H1 (cell line): ENCODE results near the gene ST8SIA2. TPM values are rescaled to one million over a fixed set of nuclear protein-coding genes. Genes with fewer than 3 reads are reported as not detected.

Experiments used
- CTCF ChIA-PET: fragments of 300-600 bp; sonication (Branson Sonifier 250); formaldehyde crosslinking; loops from one replicate; lab custom pipeline; 2021; ENCODE audit not compliant: partially characterized antibody; lab: Charles Lee
- POLR2A ChIA-PET: fragments of 300-600 bp; sonication (Branson Sonifier 250); formaldehyde crosslinking; loops from one replicate; lab custom pipeline; 2021; ENCODE audit warnings: inconsistent platforms; ENCODE audit not compliant: partially characterized antibody; lab: Charles Lee
- DNase-seq, 2 experiments: peaks; one replicate each; pipeline versions ENCODE4 v3.0.0 to v3.0.0-alpha.2; 2010 to 2022; ENCODE audit warnings: low spot score in 2 of 2, low read depth in 1 of 2, mixed read lengths in 1 of 2
- FAIRE-seq: peaks from 2 replicates; lab custom pipeline; 2011; peaks lifted over from hg19 to GRCh38; lab: Jason Lieb, UNC
- H2AFZ ChIP-seq: 2 replicates; pipeline ENCODE4 v1.8.1; 2012; ENCODE audit warnings: low read length, inconsistent platforms
- H2AK5ac ChIP-seq: 2 replicates; pipeline ENCODE4 v1.6.1; 2013; ENCODE audit warnings: low read depth, low read length
- H2BK120ac ChIP-seq: replicated peaks from 2 replicates; pipeline ENCODE3; 2013; ENCODE audit warnings: low read depth, low read length, inconsistent platforms
- H2BK12ac ChIP-seq: 2 replicates; pipeline ENCODE4 v1.6.1; 2013; ENCODE audit warnings: low read depth, low read length
- H2BK15ac ChIP-seq: 2 replicates; pipeline ENCODE4 v1.6.1; 2013; ENCODE audit warnings: low read length
- H2BK20ac ChIP-seq: 2 replicates; pipeline ENCODE4 v1.6.1; 2013; ENCODE audit warnings: low read length
- H2BK5ac ChIP-seq: 2 replicates; pipeline ENCODE4 v1.6.1; 2013; ENCODE audit warnings: low read depth, low read length
- H3K14ac ChIP-seq: 2 replicates; pipeline ENCODE4 v1.6.1; 2013; ENCODE audit warnings: inconsistent platforms; ENCODE audit not compliant: insufficient read length
- H3K18ac ChIP-seq: 2 replicates; pipeline ENCODE4 v1.6.1; 2013; ENCODE audit warnings: low read length; ENCODE audit errors: extremely low read depth
- H3K23ac ChIP-seq: 2 replicates; pipeline ENCODE4 v1.6.1; 2013; ENCODE audit warnings: inconsistent platforms; ENCODE audit not compliant: insufficient read length
- H3K23me2 ChIP-seq: 2 replicates; pipeline ENCODE4 v1.6.1; 2013; ENCODE audit warnings: low read depth, low read length
- H3K27ac ChIP-seq: 2 replicates; pipeline ENCODE4 v1.6.1; 2011; ENCODE audit warnings: low read depth, low read length, inconsistent platforms
- H3K27me3 ChIP-seq, 4 experiments: replicated peaks in 1 of 4; 1 replicate in 1 of 4; 2 replicates in 3 of 4; pipeline versions ENCODE4 v1.6.1 to v1.8.1; 2011 to 2013; ENCODE audit warnings: low read length in 3 of 4, mild to moderate bottlenecking in 3 of 4, inconsistent platforms in 2 of 4, mixed read lengths in 2 of 4, moderate library complexity in 1 of 4; ENCODE audit not compliant: control insufficient read depth in 3 of 4, insufficient read depth in 3 of 4; ENCODE audit errors: extremely low read depth in 1 of 4
- H3K36me3 ChIP-seq, 4 experiments: 2 replicates each; pipeline versions ENCODE4 v1.6.1 to v1.8.1; 2011 to 2013; ENCODE audit warnings: mild to moderate bottlenecking in 4 of 4, low read length in 3 of 4, moderate library complexity in 2 of 4, control low read depth in 1 of 4, inconsistent platforms in 1 of 4; ENCODE audit not compliant: insufficient read depth in 4 of 4, control insufficient read depth in 2 of 4
- H3K4ac ChIP-seq: replicated peaks from 2 replicates; pipeline ENCODE3; 2013; ENCODE audit warnings: low read length, low read depth, mixed read lengths, inconsistent platforms; ENCODE audit not compliant: insufficient read length
- H3K4me1 ChIP-seq, 4 experiments: replicated peaks in 1 of 4; 1 replicate in 1 of 4; 2 replicates in 3 of 4; pipeline versions ENCODE4 v1.6.1 to v1.8.1; 2011 to 2013; ENCODE audit warnings: low read length in 3 of 4, inconsistent platforms in 2 of 4, mixed read lengths in 1 of 4; ENCODE audit not compliant: insufficient read depth in 4 of 4, control insufficient read depth in 3 of 4
- H3K4me2 ChIP-seq, 2 experiments: 2 replicates each; pipeline versions ENCODE4 v1.6.1 to v1.8.1; 2011 to 2013; ENCODE audit warnings: low read depth in 2 of 2, low read length in 2 of 2, control low read depth in 1 of 2, inconsistent platforms in 1 of 2, mild to moderate bottlenecking in 1 of 2; ENCODE audit not compliant: insufficient read depth in 1 of 2
- H3K4me3 ChIP-seq, 4 experiments: fragments of 200-600, 300-600 bp in 1 of 4; sonication (generic), shearing (Covaris generic), sonication (Bioruptor Twin) in 1 of 4; 2 replicates each; pipeline versions ENCODE4 v1.5.1 to v1.8.1; 2011 to 2016; ENCODE audit warnings: low read length in 4 of 4, low read depth in 3 of 4, control low read depth in 2 of 4, inconsistent platforms in 2 of 4, mild to moderate bottlenecking in 2 of 4, mixed read lengths in 1 of 4, moderate library complexity in 1 of 4; ENCODE audit not compliant: insufficient read depth in 2 of 4; ENCODE audit errors: extremely low read depth in 1 of 4
- H3K56ac ChIP-seq: replicated peaks from 2 replicates; pipeline ENCODE3; 2013; ENCODE audit warnings: low read depth, mild to moderate bottlenecking, mixed read lengths, low read length, inconsistent platforms; ENCODE audit not compliant: insufficient read length
- H3K79me1 ChIP-seq: 2 replicates; pipeline ENCODE4 v1.6.1; 2013; ENCODE audit warnings: low read depth, low read length, control low read depth
- H3K79me2 ChIP-seq, 2 experiments: 2 replicates each; pipeline versions ENCODE4 v1.6.1 to v1.8.1; 2012 to 2013; ENCODE audit warnings: low read length in 2 of 2, mild to moderate bottlenecking in 2 of 2, inconsistent platforms in 1 of 2; ENCODE audit not compliant: insufficient read depth in 2 of 2, control insufficient read depth in 1 of 2
- H3K9ac ChIP-seq, 4 experiments: replicated peaks in 1 of 4; 1 replicate in 1 of 4; 2 replicates in 3 of 4; pipeline versions ENCODE4 v1.6.1 to v1.8.1; 2011 to 2013; ENCODE audit warnings: low read depth in 3 of 4, low read length in 3 of 4, control low read depth in 2 of 4, mild to moderate bottlenecking in 2 of 4, moderate library complexity in 2 of 4, inconsistent platforms in 1 of 4; ENCODE audit errors: extremely low read depth in 1 of 4
- H3K9me3 ChIP-seq, 2 experiments: 2 replicates each; pipeline versions ENCODE4 v1.6.1 to v1.8.1; 2012 to 2013; ENCODE audit warnings: mild to moderate bottlenecking in 2 of 2, moderate library complexity in 2 of 2, control low read depth in 1 of 2, inconsistent platforms in 1 of 2, low read depth in 1 of 2, low read length in 1 of 2, mixed read lengths in 1 of 2; ENCODE audit not compliant: insufficient read depth in 2 of 2
- H4K20me1 ChIP-seq, 2 experiments: replicated peaks in 1 of 2; 2 replicates each; pipeline versions ENCODE3 to v1.8.1; 2011 to 2013; ENCODE audit warnings: inconsistent platforms in 2 of 2, low read length in 2 of 2, mild to moderate bottlenecking in 1 of 2; ENCODE audit not compliant: insufficient read depth in 2 of 2, control insufficient read depth in 1 of 2
- H4K5ac ChIP-seq: 2 replicates; pipeline ENCODE4 v1.6.1; 2013; ENCODE audit warnings: low read length, low read depth, mixed read lengths, inconsistent platforms; ENCODE audit not compliant: insufficient read length
- H4K8ac ChIP-seq: 2 replicates; pipeline ENCODE4 v1.8.0; 2013; ENCODE audit warnings: mild to moderate bottlenecking, moderate library complexity, low read length, inconsistent platforms; ENCODE audit not compliant: insufficient read depth; ENCODE audit errors: extremely low read depth
- H4K91ac ChIP-seq: replicated peaks from 2 replicates; pipeline ENCODE3; 2013; ENCODE audit warnings: low read length, mixed read lengths, inconsistent platforms; ENCODE audit not compliant: insufficient read length
- POLR2A ChIP-seq, 2 experiments: IDR thresholded peaks; 1 replicate in 1 of 2; 2 replicates in 1 of 2; pipeline ENCODE4 v1.6.1; 2011; ENCODE audit warnings: low read depth in 2 of 2, low read length in 2 of 2, mild to moderate bottlenecking in 2 of 2; ENCODE audit errors: control extremely low read depth in 1 of 2
- RNF2 ChIP-seq: fragments of 200-900, 300-1000 bp; sonication (generic); IDR thresholded peaks from 2 replicates; pipeline ENCODE4 v1.7.1; 2016; ENCODE audit warnings: borderline replicate concordance, low read depth, mild to moderate bottlenecking, antibody characterized with exemption, low read length; ENCODE audit not compliant: poor library complexity, severe bottlenecking; ENCODE audit errors: missing control alignments
- WGBS, 2 experiments: shearing (Covaris generic) in 1 of 2; methylation state at CpG; one replicate each; pipeline versions ENCODE4 v1.1.6 to v1.1.7; 2013 to 2015; ENCODE audit warnings: low lambda C conversion rate in 2 of 2, mixed read lengths in 2 of 2, inconsistent platforms in 1 of 2, low coverage in 1 of 2, missing lambda C conversion rate in 1 of 2; ENCODE audit not compliant: insufficient replicate concordance in 2 of 2, insufficient coverage in 1 of 2, insufficient read length in 1 of 2; ENCODE audit errors: extremely low coverage in 1 of 2, missing lambda C conversion rate in 1 of 2; 5-methylcytosine and 5-hydroxymethylcytosine counted together
- polyA plus RNA-seq, 7 experiments: library from polyadenylated mRNA; depleted of rRNA in 3 of 7; stranded (reverse) in 5 of 7; unstranded in 2 of 7; fragments of >200 nt in 5 of 7; fragments of 200-250 nt in 2 of 7; gene quantifications; 1 replicate in 5 of 7; 2 replicates in 1 of 7; 4 replicates in 1 of 7; pipeline versions ENCODE4 v1.2.1 to v1.2.3, GENCODE V29; 2011 to 2013; ENCODE audit warnings: missing spikeins in 2 of 7, mixed read lengths in 2 of 7
- total RNA-seq: library from RNA; stranded (reverse); fragmentation: NEBNext Ultra II Directional; extraction: Animal tissue kit (Norgen Biotek cat#: 25700); gene quantifications from 2 replicates; pipeline ENCODE4 v1.2.1, GENCODE V29; 2021

The ST8SIA2 gene
- total and polyA plus RNA-seq, 2 of the 8 experiments (the other 6 are each of a cell fraction or from before 2014, with no cell fraction given): 3.0 to 4.5 TPM

GRCh38 chr15:92400573-92400972 lies 6.9 kb downstream of the ST8SIA2 start:
- H3K56ac ChIP-seq: no peak overlapping the region
- H4K5ac ChIP-seq: no peak overlapping the region
- H2AFZ ChIP-seq: no peak overlapping the region
- H3K18ac ChIP-seq: no peak overlapping the region
- peaks cover 5 to 12% (median 9%) of the 10 kb centered on the region in 4 experiments for H3K27me3 ChIP-seq
- H3K4me2 ChIP-seq: no peak overlapping the region
- H4K91ac ChIP-seq: no peak overlapping the region
- peaks cover 0 to 2% of the 10 kb centered on the region in 2 experiments for H4K20me1 ChIP-seq
- no peak overlapping the region for H3K9ac ChIP-seq
- ChIA-PET CTCF (interaction anchor here (1.0 to 4.2 kb wide), 5 partner anchors 9 to 331 kb away, joined by 5 to 26 read pairs (median 6); no protein-coding TSS in a partner anchor), POLR2A (no interaction called here)
- no peak overlapping the region for H2AK5ac ChIP-seq
- H3K4me1 ChIP-seq: peaks cover 0 to 4% (median under 1%) of the 10 kb centered on the region in 4 experiments; a peak in 3 of 7 replicates
- H3K79me1 ChIP-seq: no peaks in the 10 kb centered on the region
- WGBS, 2 experiments: 90% methylated on average over 8 of the region's 8 CpGs; no CpG with 5 or more reads in 1 of the 2 experiments
- DNase-seq (no peak), FAIRE-seq (no peak)
- H2BK15ac ChIP-seq: no peak overlapping the region
- no peak overlapping the region for H2BK5ac ChIP-seq
- H3K14ac ChIP-seq: no peak overlapping the region
- H3K36me3 ChIP-seq: no peaks in the 10 kb centered on the region
- H3K23me2 ChIP-seq: no peaks in the 10 kb centered on the region; the same call in 1 of the 2 replicates
- no peak overlapping the region for H2BK20ac ChIP-seq
- H3K9me3 ChIP-seq: no peaks in the 10 kb centered on the region
- H2BK120ac ChIP-seq: no peak overlapping the region
- H3K4ac ChIP-seq: no peak overlapping the region
- no peaks in the 10 kb centered on the region for H3K79me2 ChIP-seq
- no peak overlapping the region for H3K4me3 ChIP-seq
- no peak overlapping the region for H3K27ac ChIP-seq
- no peak overlapping the region for H3K23ac ChIP-seq
- H4K8ac ChIP-seq: no peak overlapping the region
- H2BK12ac ChIP-seq: no peak overlapping the region
- TF ChIP-seq RNF2: no peak
- TF ChIP-seq POLR2A (IDR thresholded peaks at IDR 0.05; ENCODE audit: control extremely low read depth in 1 of 2, low read depth in 2 of 2, low read length in 2 of 2): no peak
